Chondrocyte (in vitro differentiated cells): ENCODE results near the gene MOCOS. TPM values are rescaled to one million over a fixed set of nuclear protein-coding genes. Genes with fewer than 3 reads are reported as not detected.
A peak's percentile ranks its signal among the peaks of the same experiment; 100 is the strongest.
"Not testable (repeated sequence)": the region's sequence is repeated elsewhere in the genome, so short reads cannot be mapped to it uniquely, and the experiment has no call there.

ENCODE experiments used
- DNase-seq: peaks from one replicate; pipeline ENCODE4 v3.0.0; 2021; ENCODE audit warnings: mixed read lengths, low spot score
- H3K27ac Mint-ChIP-seq: one replicate; pipeline ENCODE4 v1.8.0; 2021; ENCODE audit warnings: mild to moderate bottlenecking, moderate library complexity, mixed read lengths; ENCODE audit not compliant: unreplicated experiment
- H3K27me3 Mint-ChIP-seq: 2 replicates; pipeline ENCODE4 v1.8.0; 2021; ENCODE audit warnings: low read depth, mixed read lengths
- H3K36me3 Mint-ChIP-seq: 2 replicates; pipeline ENCODE4 v1.8.0; 2021; ENCODE audit warnings: low read depth, mixed read lengths
- H3K4me1 Mint-ChIP-seq: 2 replicates; pipeline ENCODE4 v1.8.0; 2021; ENCODE audit warnings: low read depth, mild to moderate bottlenecking, mixed read lengths
- H3K4me3 Mint-ChIP-seq: one replicate; pipeline ENCODE4 v1.8.0; 2021; ENCODE audit warnings: mild to moderate bottlenecking, moderate library complexity, mixed read lengths; ENCODE audit not compliant: unreplicated experiment
- H3K9me3 Mint-ChIP-seq: 2 replicates; pipeline ENCODE4 v1.8.0; 2021; ENCODE audit warnings: low read depth, mixed read lengths
- CTCF ChIP-seq: fragments of 200-600 bp; sonication (generic); IDR thresholded peaks from 2 replicates; pipeline ENCODE4 v1.5.0; 2021; ENCODE audit warnings: antibody characterized with exemption, mild to moderate bottlenecking, moderate library complexity
- total RNA-seq: library from RNA; stranded (reverse); gene quantifications from 3 replicates; pipeline ENCODE4 v1.2.1, GENCODE V29; 2021

MOCOS gene
- total RNA-seq, 1 donor from 2014 or later = 13.2 TPM

- TF ChIP-seq CTCF = peak; percentile 43
- peaks cover 9% of the 10 kb centered on the region for H3K9me3 Mint-ChIP-seq
- peaks cover 4% of the 10 kb centered on the region for H3K4me1 Mint-ChIP-seq
- H3K36me3 Mint-ChIP-seq = peaks cover 26% of the 10 kb centered on the region
- no peak overlapping the region for H3K4me3 Mint-ChIP-seq
- no peaks in the 10 kb centered on the region for H3K27me3 Mint-ChIP-seq
- no peak overlapping the region for H3K27ac Mint-ChIP-seq
- DNase-seq = no peak
These were observed 25.2 kb downstream of the MOCOS start for GRCh38 chr18:36212301-36213171.

GRCh38 chr18:36214811-36215210, 27.5 kb downstream of the MOCOS start:
- no peak overlapping the region for H3K27ac Mint-ChIP-seq
- no peak for TF ChIP-seq CTCF
- DNase-seq = no peak
- peaks cover 4% of the 10 kb centered on the region for H3K4me1 Mint-ChIP-seq
- no peak overlapping the region for H3K4me3 Mint-ChIP-seq
- H3K36me3 Mint-ChIP-seq = peaks cover 15% of the 10 kb centered on the region
- no peaks in the 10 kb centered on the region for H3K9me3 Mint-ChIP-seq
- no peaks in the 10 kb centered on the region for H3K27me3 Mint-ChIP-seq

GRCh38 chr18:36215577-36215976, 28.3 kb downstream of the MOCOS start:
- Mint-ChIP-seq H3K4me1 (peaks cover 4% of the 10 kb centered on the region), H3K4me3 (no peak overlapping the region), H3K27me3 (no peaks in the 10 kb centered on the region), H3K36me3 (peaks cover 16% of the 10 kb centered on the region), H3K9me3 (no peaks in the 10 kb centered on the region), H3K27ac (no peak overlapping the region)
- DNase-seq = no peak
- no peak for TF ChIP-seq CTCF

GRCh38 chr18:36217348-36217747, 30.1 kb downstream of the MOCOS start:
- Mint-ChIP-seq H3K27me3 (no peaks in the 10 kb centered on the region), H3K27ac (no peak overlapping the region), H3K4me1 (peaks cover 4% of the 10 kb centered on the region), H3K4me3 (no peak overlapping the region), H3K36me3 (peaks cover 16% of the 10 kb centered on the region), H3K9me3 (no peaks in the 10 kb centered on the region)
- TF ChIP-seq CTCF = no peak
- DNase-seq = no peak

GRCh38 chr18:36229188-36229587, 41.9 kb downstream of the MOCOS start:
- H3K9me3 Mint-ChIP-seq = peaks cover 39% of the 10 kb centered on the region
- no peaks in the 10 kb centered on the region for H3K4me1 Mint-ChIP-seq
- DNase-seq = no peak
- H3K27me3 Mint-ChIP-seq = no peaks in the 10 kb centered on the region
- H3K4me3 Mint-ChIP-seq = no peak overlapping the region
- TF ChIP-seq CTCF = no peak
- peaks cover 49% of the 10 kb centered on the region for H3K36me3 Mint-ChIP-seq
- H3K27ac Mint-ChIP-seq = no peak overlapping the region

GRCh38 chr18:36240510-36240909, 53.2 kb downstream of the MOCOS start:
- peaks cover 17% of the 10 kb centered on the region for H3K36me3 Mint-ChIP-seq
- H3K27ac Mint-ChIP-seq, H3K4me3 Mint-ChIP-seq, H3K9me3 Mint-ChIP-seq, H3K4me1 Mint-ChIP-seq, H3K27me3 Mint-ChIP-seq, DNase-seq: not testable (repeated sequence)
